ENCODE measurements around the gene ITGA3.

Gene ITGA3

GRCh38 chr17:50074227-50074626, 18.3 kb downstream of the ITGA3 start:
- Histone ChIP-seq H3K27ac (peak overlapping the region; percentile 3 to 23), H3K36me3 (peaks cover 97 to 99% (median 99%) of the 10 kb centered on the region in 3 donors), H3K4me1 (peaks cover 0 to 7% (median 5%) of the 10 kb centered on the region in 4 donors), H3K9me3 (no peaks in the 10 kb centered on the region), H3K4me3 (no peak overlapping the region), H3K27me3 (no peaks in the 10 kb centered on the region)
- no peak for DNase-seq
- intact Hi-C loops (cut with DNase I; ENCODE audit: low total_unique reads) = no loop called here
- no peak for TF ChIP-seq CTCF (IDR thresholded peaks at IDR 0.05)

- H3K9me3 ChIP-seq = no peaks in the 10 kb centered on the region
- H3K4me1 ChIP-seq = peaks cover 0 to 17% (median 14%) of the 10 kb centered on the region in 4 donors
- TF ChIP-seq CTCF (IDR thresholded peaks at IDR 0.05) = no peak
- no peak overlapping the region for H3K4me3 ChIP-seq
- H3K36me3 ChIP-seq = peaks cover 97 to 100% (median 97%) of the 10 kb centered on the region in 3 donors
- no peaks in the 10 kb centered on the region for H3K27me3 ChIP-seq
- H3K27ac ChIP-seq = peak overlapping the region; percentile 57 to 61
- no peak for DNase-seq
- intact Hi-C loops (cut with DNase I; ENCODE audit: low total_unique reads) = no loop called here
These were observed 19.6 kb downstream of the ITGA3 start for GRCh38 chr17:50075446-50076032.

- DNase-seq = no peak
- no peak overlapping the region for H3K4me3 ChIP-seq
- peaks cover 97 to 100% (median 97%) of the 10 kb centered on the region in 3 donors for H3K36me3 ChIP-seq
- peaks cover 0 to 17% (median 14%) of the 10 kb centered on the region in 4 donors for H3K4me1 ChIP-seq
- H3K9me3 ChIP-seq = no peaks in the 10 kb centered on the region
- H3K27ac ChIP-seq = peak overlapping the region; percentile 57 to 61
- H3K27me3 ChIP-seq = no peaks in the 10 kb centered on the region
- TF ChIP-seq CTCF (IDR thresholded peaks at IDR 0.05) = no peak
- intact Hi-C loops (cut with DNase I; ENCODE audit: low total_unique reads) = no loop called here
These were observed 20.3 kb downstream of the ITGA3 start for GRCh38 chr17:50076221-50076590.

- H3K36me3 ChIP-seq = peaks cover 97 to 100% (median 97%) of the 10 kb centered on the region in 3 donors
- peaks cover 0 to 17% (median 14%) of the 10 kb centered on the region in 4 donors for H3K4me1 ChIP-seq
- H3K27me3 ChIP-seq = no peaks in the 10 kb centered on the region
- H3K27ac ChIP-seq = peak overlapping the region; percentile 57 to 61
- no peak for DNase-seq
- intact Hi-C loops (cut with DNase I; ENCODE audit: low total_unique reads) = no loop called here
- no peak overlapping the region for H3K4me3 ChIP-seq
- H3K9me3 ChIP-seq = no peaks in the 10 kb centered on the region
- TF ChIP-seq CTCF (IDR thresholded peaks at IDR 0.05) = no peak
These were observed 20.8 kb downstream of the ITGA3 start for GRCh38 chr17:50076591-50077235.

- no peak overlapping the region for H3K4me3 ChIP-seq
- peaks cover 0 to 17% (median 14%) of the 10 kb centered on the region in 4 donors for H3K4me1 ChIP-seq
- H3K36me3 ChIP-seq = peaks cover 93 to 100% (median 95%) of the 10 kb centered on the region in 3 donors
- peak overlapping the region; percentile 61 to 75 for H3K27ac ChIP-seq
- no peak for DNase-seq
- no peaks in the 10 kb centered on the region for H3K27me3 ChIP-seq
- no peak for TF ChIP-seq CTCF (IDR thresholded peaks at IDR 0.05)
- intact Hi-C loops (cut with DNase I; ENCODE audit: low total_unique reads) = no loop called here
- H3K9me3 ChIP-seq = no peaks in the 10 kb centered on the region
These were observed 22.5 kb downstream of the ITGA3 start for GRCh38 chr17:50078430-50078829.

Measured in tibial artery (tissue), 4 donors.